GM12874 (cell line): ENCODE measurements around the gene DICER1.

Source experiments
- CTCF ChIP-seq: IDR thresholded peaks from 2 replicates; pipeline ENCODE4 v1.5.1; 2011; ENCODE audit warnings: low read depth, mild to moderate bottlenecking, control low read depth, low read length, moderate library complexity; ENCODE audit not compliant: insufficient read depth

Gene DICER1

GRCh38 chr14:95067526-95067925, 89.8 kb downstream of the DICER1 start:
- TF ChIP-seq CTCF = no peak

GRCh38 chr14:95066427-95066986, 90.8 kb downstream of the DICER1 start:
- no peak for TF ChIP-seq CTCF

- TF ChIP-seq CTCF = no peak
These were observed 91.9 kb downstream of the DICER1 start for GRCh38 chr14:95065411-95065810.

- no peak for TF ChIP-seq CTCF
These were observed 92.6 kb downstream of the DICER1 start for GRCh38 chr14:95064734-95065133.

- no peak for TF ChIP-seq CTCF
These were observed 93.1 kb downstream of the DICER1 start for GRCh38 chr14:95064256-95064655.

GRCh38 chr14:95063391-95063790, 93.9 kb downstream of the DICER1 start:
- TF ChIP-seq CTCF = no peak

GRCh38 chr14:95062946-95063345, 94.4 kb downstream of the DICER1 start:
- no peak for TF ChIP-seq CTCF
